ENCODE data around the gene ASIP. TPM values are rescaled to one million over a fixed set of nuclear protein-coding genes. Genes with fewer than 3 reads are reported as not detected.
"Not testable (repeated sequence)": the region's sequence is repeated elsewhere in the genome, so short reads cannot be mapped to it uniquely, and the experiment has no call there.

ASIP gene
- total RNA-seq, 4 donors from 2014 or later, result not detected

DNA sequence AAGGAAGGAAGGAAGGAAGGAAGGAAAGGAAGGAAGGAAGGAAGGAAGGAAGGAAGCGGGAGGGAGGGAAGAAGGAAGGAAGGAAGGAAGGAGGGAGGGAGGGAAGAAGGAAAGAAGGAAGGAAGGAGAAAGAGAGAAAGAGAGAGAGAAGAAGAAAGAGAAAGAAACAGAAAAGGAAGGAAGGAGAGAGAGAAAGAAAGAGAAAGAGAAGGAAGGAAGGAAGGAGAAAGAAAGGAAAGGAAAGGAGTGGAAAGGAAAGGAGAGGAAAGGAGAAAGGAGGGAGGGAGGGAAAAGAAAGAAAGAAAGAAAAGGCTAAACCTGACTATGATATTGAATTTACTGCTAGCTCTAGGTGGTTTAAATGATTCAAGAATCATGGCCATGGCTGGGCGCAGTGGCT lies 5.3 kb upstream of the ASIP start:
- in situ Hi-C loops (cut with MboI; ENCODE audit: low sequenced_read_pairs in 4 of 4) (no loop called here), intact Hi-C loops (cut with DNase I; ENCODE audit: low total_unique reads) (no loop called here)
- no peak overlapping the region for H3K4me3 ChIP-seq
- DNase-seq, result no peak
- H3K27ac ChIP-seq, result no peak overlapping the region
- peaks cover 0 to 2% (median 0%) of the 10 kb centered on the region in 3 donors for H3K27me3 ChIP-seq
- H3K4me1 ChIP-seq, result no peaks in the 10 kb centered on the region
- TF ChIP-seq, protein P1, sequence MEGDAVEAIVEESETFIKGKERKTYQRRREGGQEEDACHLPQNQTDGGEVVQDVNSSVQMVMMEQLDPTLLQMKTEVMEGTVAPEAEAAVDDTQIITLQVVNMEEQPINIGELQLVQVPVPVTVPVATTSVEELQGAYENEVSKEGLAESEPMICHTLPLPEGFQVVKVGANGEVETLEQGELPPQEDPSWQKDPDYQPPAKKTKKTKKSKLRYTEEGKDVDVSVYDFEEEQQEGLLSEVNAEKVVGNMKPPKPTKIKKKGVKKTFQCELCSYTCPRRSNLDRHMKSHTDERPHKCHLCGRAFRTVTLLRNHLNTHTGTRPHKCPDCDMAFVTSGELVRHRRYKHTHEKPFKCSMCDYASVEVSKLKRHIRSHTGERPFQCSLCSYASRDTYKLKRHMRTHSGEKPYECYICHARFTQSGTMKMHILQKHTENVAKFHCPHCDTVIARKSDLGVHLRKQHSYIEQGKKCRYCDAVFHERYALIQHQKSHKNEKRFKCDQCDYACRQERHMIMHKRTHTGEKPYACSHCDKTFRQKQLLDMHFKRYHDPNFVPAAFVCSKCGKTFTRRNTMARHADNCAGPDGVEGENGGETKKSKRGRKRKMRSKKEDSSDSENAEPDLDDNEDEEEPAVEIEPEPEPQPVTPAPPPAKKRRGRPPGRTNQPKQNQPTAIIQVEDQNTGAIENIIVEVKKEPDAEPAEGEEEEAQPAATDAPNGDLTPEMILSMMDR (IDR thresholded peaks at IDR 0.05 in 4 of 5, conservative IDR thresholded peaks at IDR 0.05 in 1 of 5), result no peak
- no peak for TF ChIP-seq POLR2A (IDR thresholded peaks at IDR 0.05)
- H3K36me3 ChIP-seq, result no peaks in the 10 kb centered on the region
- H3K9me3 ChIP-seq, result no peaks in the 10 kb centered on the region
- ATAC-seq, result no peak

DNA sequence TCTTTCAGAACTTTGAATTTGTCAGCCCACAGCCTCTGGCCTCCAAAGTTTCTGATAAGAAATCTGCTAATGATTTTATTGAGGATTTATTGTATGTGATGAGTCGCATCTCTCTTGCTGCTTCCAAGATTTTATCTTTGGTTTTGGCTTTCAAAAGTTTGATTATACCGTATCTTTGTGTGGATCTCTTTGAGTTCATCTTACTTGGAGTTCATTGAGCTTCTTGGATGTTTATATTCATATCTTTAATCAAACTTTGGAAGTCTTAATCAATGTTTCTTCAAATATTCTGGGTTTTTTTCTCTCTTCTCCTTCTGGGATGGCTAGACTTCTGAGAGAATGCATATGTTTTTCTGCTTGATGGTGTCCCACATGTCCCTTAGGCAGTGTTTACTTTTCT lies 3.3 kb upstream of the ASIP start:
- Histone ChIP-seq H3K4me3 (no peak overlapping the region), H3K27ac (no peak overlapping the region), H3K9me3 (no peaks in the 10 kb centered on the region), H3K36me3 (no peaks in the 10 kb centered on the region), H3K4me1 (no peaks in the 10 kb centered on the region), H3K27me3 (peaks cover 0 to 2% (median 0%) of the 10 kb centered on the region in 3 donors)
- intact Hi-C loops (cut with DNase I; ENCODE audit: low total_unique reads), result no loop called here
- TF ChIP-seq, protein P1 (IDR thresholded peaks at IDR 0.05 in 4 of 5, conservative IDR thresholded peaks at IDR 0.05 in 1 of 5), result no peak
- no peak for TF ChIP-seq POLR2A (IDR thresholded peaks at IDR 0.05)
- DNase-seq, result no peak
- ATAC-seq, result no peak
- in situ Hi-C loops (cut with MboI; ENCODE audit: low sequenced_read_pairs in 4 of 4), result no loop called here

DNA sequence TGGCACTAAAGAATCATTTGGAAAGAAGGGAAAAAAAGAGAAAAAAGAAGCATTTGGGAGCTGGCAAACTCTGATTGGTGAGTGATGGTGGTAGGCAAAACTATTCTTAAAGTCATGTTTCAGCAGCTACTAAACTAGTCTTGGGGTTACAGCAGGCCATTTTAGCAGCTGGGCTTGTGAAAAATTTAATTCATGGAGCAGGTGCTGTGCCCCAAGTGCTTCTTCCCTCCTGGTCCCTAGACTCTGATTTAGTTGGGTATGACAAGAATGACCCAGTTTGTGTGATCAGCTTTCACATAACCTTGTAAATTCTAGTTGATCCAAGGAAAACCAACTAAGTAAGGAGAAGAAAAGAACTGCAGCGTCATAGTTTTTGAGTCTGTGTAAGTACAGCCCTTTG lies 1.1 kb upstream of the ASIP start:
- in situ Hi-C loops (cut with MboI; ENCODE audit: low sequenced_read_pairs in 4 of 4), result no loop called here

DNA sequence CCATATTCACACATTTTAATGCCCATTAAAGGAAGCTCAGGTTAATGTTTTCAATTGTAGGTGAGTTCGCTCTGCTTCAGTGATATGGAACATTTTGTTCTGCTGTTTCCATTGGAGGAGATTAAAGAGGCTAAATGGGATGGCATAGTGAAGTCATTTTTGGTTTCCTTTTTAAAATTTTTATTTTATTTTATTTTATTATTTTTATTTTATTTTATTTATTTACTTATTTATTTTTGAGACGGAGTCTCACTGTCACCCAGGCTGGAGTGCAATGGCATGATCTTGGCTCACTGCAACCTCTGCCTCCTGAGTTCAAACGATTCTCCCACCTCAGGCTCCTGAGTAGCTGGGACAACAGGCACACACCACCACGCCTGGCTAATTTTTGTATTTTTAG lies 792 bp downstream of the ASIP start:
- H3K27me3 ChIP-seq; in situ Hi-C loops (cut with MboI; ENCODE audit: low sequenced_read_pairs in 4 of 4); intact Hi-C loops (cut with DNase I; ENCODE audit: low total_unique reads); H3K27ac ChIP-seq; H3K36me3 ChIP-seq; ATAC-seq; H3K4me3 ChIP-seq; DNase-seq; H3K9me3 ChIP-seq; H3K4me1 ChIP-seq: not testable (repeated sequence)

More for the DNA sequence above, 1.1 kb upstream of the ASIP start:
- intact Hi-C loops (cut with DNase I; ENCODE audit: low total_unique reads), result no loop called here
- no peaks in the 10 kb centered on the region for H3K27me3 ChIP-seq
- H3K36me3 ChIP-seq, result no peaks in the 10 kb centered on the region
- ATAC-seq (no peak), DNase-seq (no peak)
- no peaks in the 10 kb centered on the region for H3K9me3 ChIP-seq
- H3K27ac ChIP-seq, result no peak overlapping the region
- TF ChIP-seq, protein P1 (IDR thresholded peaks at IDR 0.05 in 4 of 5, conservative IDR thresholded peaks at IDR 0.05 in 1 of 5), result no peak
- no peaks in the 10 kb centered on the region for H3K4me1 ChIP-seq
- H3K4me3 ChIP-seq, result no peak overlapping the region

DNA sequence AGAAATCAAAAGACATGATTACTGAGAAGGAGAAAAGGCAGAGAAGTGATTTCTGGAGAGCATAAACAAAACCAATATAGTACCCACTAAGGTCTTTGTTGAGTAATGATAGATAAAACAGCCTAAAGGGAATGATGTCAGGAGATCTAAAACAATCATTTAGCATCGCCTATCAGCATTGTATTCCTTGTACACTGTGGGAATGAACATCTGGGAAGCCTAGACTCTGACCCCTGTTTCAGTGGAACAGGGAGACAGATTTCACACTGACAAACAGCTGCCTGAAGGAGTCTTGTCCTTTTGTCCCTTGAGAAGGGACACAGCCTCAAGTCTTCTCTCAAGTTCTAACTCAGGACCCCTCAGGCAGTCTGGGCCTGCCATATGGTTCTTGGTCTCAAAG lies 1.7 kb downstream of the ASIP start:
- no peaks in the 10 kb centered on the region for H3K36me3 ChIP-seq
- in situ Hi-C loops (cut with MboI; ENCODE audit: low sequenced_read_pairs in 4 of 4), result no loop called here

More for the DNA sequence above, 1.7 kb downstream of the ASIP start:
- H3K9me3 ChIP-seq, result no peaks in the 10 kb centered on the region
- TF ChIP-seq, protein P1 (IDR thresholded peaks at IDR 0.05 in 4 of 5, conservative IDR thresholded peaks at IDR 0.05 in 1 of 5), result no peak
- no peak for TF ChIP-seq POLR2A (IDR thresholded peaks at IDR 0.05)
- DNase-seq (no peak), ATAC-seq (no peak)
- intact Hi-C loops (cut with DNase I; ENCODE audit: low total_unique reads), result no loop called here
- H3K4me3 ChIP-seq, result no peak overlapping the region
- no peaks in the 10 kb centered on the region for H3K4me1 ChIP-seq
- H3K27me3 ChIP-seq, result no peaks in the 10 kb centered on the region
- no peak overlapping the region for H3K27ac ChIP-seq

All from gastrocnemius medialis (tissue), 4 donors.